WTC11 (cell line): Measurements from ENCODE around the gene TBC1D20. TPM values are rescaled to one million over a fixed set of nuclear protein-coding genes. Genes with fewer than 3 reads are reported as not detected.

Experiments
- ATAC-seq: fragments of 200-7000 bp; cut with Tn5 transposase; 2 replicates; pipeline ENCODE4 v1.10.0; 2021; ENCODE audit warnings: mild to moderate bottlenecking, moderate library complexity
- CTCF ChIA-PET: fragments of 300-600 bp; sonication (Branson Sonifier 250); formaldehyde crosslinking; loops from one replicate; lab custom pipeline; 2021; ENCODE audit warnings: antibody characterized with exemption; lab: Charles Lee
- POLR2A ChIA-PET: fragments of 350-600 bp; sonication (Branson Sonifier 250); formaldehyde crosslinking; loops from one replicate; lab custom pipeline; 2021; ENCODE audit warnings: antibody characterized with exemption; lab: Charles Lee
- DNase-seq: peaks from one replicate; pipeline ENCODE4 v3.0.0; 2021; ENCODE audit warnings: low spot score
- H3K27ac Mint-ChIP-seq: 2 replicates; pipeline ENCODE4 v1.8.0; 2021; ENCODE audit warnings: mixed read lengths
- H3K27me3 Mint-ChIP-seq: 2 replicates; pipeline ENCODE4 v1.8.0; 2021; ENCODE audit warnings: low read depth, mild to moderate bottlenecking, moderate library complexity, mixed read lengths
- H3K36me3 Mint-ChIP-seq: 2 replicates; pipeline ENCODE4 v1.8.0; 2021; ENCODE audit warnings: mixed read lengths
- H3K4me1 Mint-ChIP-seq: 2 replicates; pipeline ENCODE4 v1.8.0; 2022; ENCODE audit warnings: mixed read lengths
- H3K4me3 Mint-ChIP-seq: 2 replicates; pipeline ENCODE4 v1.8.0; 2021; ENCODE audit warnings: mild to moderate bottlenecking, moderate library complexity, mixed read lengths
- H3K9me3 Mint-ChIP-seq: 2 replicates; pipeline ENCODE4 v1.8.0; 2021; ENCODE audit warnings: mixed read lengths
- EMX1 ChIP-seq: fragments of 250-450 bp; sonication (Bioruptor Pico); IDR thresholded peaks from 2 replicates; pipeline ENCODE4 v1.8.0; 2021; ENCODE audit warnings: mild to moderate bottlenecking
- GTF2I ChIP-seq: fragments of 250-450 bp; sonication (Bioruptor Pico); conservative IDR thresholded peaks from 2 replicates; pipeline ENCODE4 v1.4.0; 2021; ENCODE audit warnings: mild to moderate bottlenecking
- MXD4 ChIP-seq: fragments of 250-450 bp; sonication (Bioruptor Pico); IDR thresholded peaks from 2 replicates; pipeline ENCODE4 v1.8.0; 2021; ENCODE audit warnings: mild to moderate bottlenecking, moderate library complexity, borderline replicate concordance
- NFATC4 ChIP-seq: fragments of 250-450 bp; sonication (Bioruptor Pico); IDR thresholded peaks from 2 replicates; pipeline ENCODE4 v1.9.0; 2021; ENCODE audit warnings: mild to moderate bottlenecking
- NR2C2 ChIP-seq: sonication (generic); formaldehyde crosslinking; IDR thresholded peaks from 2 replicates; pipeline ENCODE4 v1.8.0; 2022; ENCODE audit warnings: mild to moderate bottlenecking, missing genetic modification reagents
- RELA ChIP-seq: sonication (generic); formaldehyde crosslinking; IDR thresholded peaks from 2 replicates; pipeline ENCODE4 v1.8.1; 2022; ENCODE audit warnings: missing genetic modification reagents, mild to moderate bottlenecking, borderline replicate concordance
- SP1 ChIP-seq: sonication (generic); formaldehyde crosslinking; conservative IDR thresholded peaks from 2 replicates; pipeline ENCODE4 v1.8.1; 2022; ENCODE audit warnings: missing genetic modification reagents
- TEAD4 ChIP-seq: sonication (generic); formaldehyde crosslinking; IDR thresholded peaks from 2 replicates; pipeline ENCODE4 v1.8.0; 2022; ENCODE audit warnings: mild to moderate bottlenecking, missing genetic modification reagents
- ZNF396 ChIP-seq: fragments of 250-450 bp; sonication (Bioruptor Pico); IDR thresholded peaks from 2 replicates; pipeline ENCODE4 v1.8.0; 2021; ENCODE audit warnings: mild to moderate bottlenecking, moderate library complexity, borderline replicate concordance
- ZNF423 ChIP-seq: fragments of 250-450 bp; sonication (Bioruptor Pico); IDR thresholded peaks from 2 replicates; pipeline ENCODE4 v2.1.2; 2022; ENCODE audit warnings: mild to moderate bottlenecking, moderate library complexity
- total RNA-seq: library from RNA; stranded (reverse); gene quantifications from 3 replicates; pipeline ENCODE4 v1.2.3, GENCODE V29; 2021
- TF ChIP-seq, protein P1 (sequence below): sonication (generic); formaldehyde crosslinking; IDR thresholded peaks from 2 replicates; pipeline ENCODE4 v1.8.1; 2023; ENCODE audit warnings: mild to moderate bottlenecking, missing genetic modification reagents, moderate library complexity
- TF ChIP-seq, protein P2 (sequence below): sonication (generic); formaldehyde crosslinking; IDR thresholded peaks from 2 replicates; pipeline ENCODE4 v1.8.1; 2022; ENCODE audit warnings: mild to moderate bottlenecking, missing genetic modification reagents, moderate library complexity, borderline replicate concordance
- TF ChIP-seq, protein P3 (sequence below): sonication (generic); formaldehyde crosslinking; IDR thresholded peaks from 2 replicates; pipeline ENCODE4 v1.8.0; 2023; ENCODE audit warnings: missing genetic modification reagents, mild to moderate bottlenecking, borderline replicate concordance
- TF ChIP-seq, protein P4 (sequence below): sonication (generic); formaldehyde crosslinking; IDR thresholded peaks from 2 replicates; pipeline ENCODE4 v1.8.0; 2022; ENCODE audit warnings: mild to moderate bottlenecking, missing genetic modification reagents
- TF ChIP-seq, protein P5 (sequence below): fragments of 250-450 bp; sonication (Bioruptor Pico); conservative IDR thresholded peaks from 2 replicates; pipeline ENCODE4 v1.9.0; 2021; ENCODE audit warnings: mild to moderate bottlenecking

TBC1D20 gene
- total RNA-seq, 1 experiment from 2014 or later: 14.6 TPM

DNA sequence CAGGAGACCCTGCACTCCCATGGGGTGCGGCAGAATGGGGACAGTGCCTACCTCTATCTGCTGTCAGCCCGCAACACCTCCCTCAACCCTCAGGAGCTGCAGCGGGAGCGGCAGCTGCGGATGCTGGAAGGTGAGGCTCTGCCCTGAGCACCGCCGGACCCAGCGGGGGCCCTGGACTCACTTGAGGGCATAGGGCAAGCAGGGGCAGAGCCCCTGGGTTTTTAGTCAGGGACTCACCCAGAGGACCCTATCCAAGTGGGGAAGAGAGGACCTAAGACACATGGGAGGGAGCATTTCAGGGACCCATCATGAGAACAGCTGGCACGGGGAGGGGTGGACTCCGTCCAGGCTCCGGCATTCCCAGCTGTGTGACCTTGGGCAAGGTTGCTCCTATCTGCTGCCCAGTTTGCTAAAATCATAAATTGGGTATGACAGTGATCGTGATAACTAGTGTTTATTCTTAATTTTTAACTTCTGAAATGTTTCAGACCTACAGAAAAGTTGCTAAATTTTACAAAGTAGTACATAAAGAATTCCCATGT lies 44.5 kb downstream of the TBC1D20 start:
- TF ChIP-seq, protein P1, sequence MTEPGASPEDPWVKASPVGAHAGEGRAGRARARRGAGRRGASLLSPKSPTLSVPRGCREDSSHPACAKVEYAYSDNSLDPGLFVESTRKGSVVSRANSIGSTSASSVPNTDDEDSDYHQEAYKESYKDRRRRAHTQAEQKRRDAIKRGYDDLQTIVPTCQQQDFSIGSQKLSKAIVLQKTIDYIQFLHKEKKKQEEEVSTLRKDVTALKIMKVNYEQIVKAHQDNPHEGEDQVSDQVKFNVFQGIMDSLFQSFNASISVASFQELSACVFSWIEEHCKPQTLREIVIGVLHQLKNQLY (CRISPR knock-in tag): no peak
- ATAC-seq (no peak), DNase-seq (no peak)
- no peaks in the 10 kb centered on the region for H3K27me3 Mint-ChIP-seq
- ChIA-PET CTCF (no interaction called here), POLR2A (interaction anchor here (0.6 kb wide), 1 partner anchor 80 kb away, joined by 3 read pairs; no protein-coding TSS in a partner anchor)
- no peaks in the 10 kb centered on the region for H3K9me3 Mint-ChIP-seq
- peaks cover 44% of the 10 kb centered on the region for H3K36me3 Mint-ChIP-seq
- no peak overlapping the region for H3K27ac Mint-ChIP-seq
- H3K4me3 Mint-ChIP-seq: no peak overlapping the region
- no peaks in the 10 kb centered on the region; the same call in 1 of the 2 replicates for H3K4me1 Mint-ChIP-seq

GRCh38 chr20:416950-417800 lies 45.2 kb downstream of the TBC1D20 start:
- CTCF ChIA-PET: no interaction called here
- POLR2A ChIA-PET: no interaction called here

DNA sequence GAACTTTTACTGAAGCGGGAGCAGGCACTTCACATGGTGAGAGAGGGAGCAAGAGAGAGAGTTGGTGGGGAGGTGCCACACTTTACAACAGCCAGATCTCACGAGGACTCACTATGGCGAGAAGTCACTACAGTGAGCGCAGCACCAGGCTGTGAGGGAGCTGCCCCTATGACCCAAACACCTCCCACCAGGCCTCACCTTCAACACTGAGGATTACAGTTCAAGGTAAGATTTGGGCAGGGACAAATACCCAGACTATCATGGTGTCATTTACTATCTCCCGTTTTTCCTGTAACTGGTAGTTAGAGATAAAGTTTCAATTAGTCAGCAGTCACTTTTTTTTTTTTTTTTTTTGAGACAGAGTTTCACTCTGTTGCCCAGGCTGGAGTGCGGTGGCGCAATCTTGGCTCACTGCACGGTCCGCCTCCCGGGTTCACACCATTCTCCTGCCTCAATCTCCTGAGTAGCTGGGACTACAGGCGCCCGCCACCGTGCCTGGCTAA lies 46.5 kb downstream of the TBC1D20 start:
- peaks cover 46% of the 10 kb centered on the region for H3K36me3 Mint-ChIP-seq
- no peak for TF ChIP-seq RELA (CRISPR knock-in tag)
- TF ChIP-seq, protein P2, sequence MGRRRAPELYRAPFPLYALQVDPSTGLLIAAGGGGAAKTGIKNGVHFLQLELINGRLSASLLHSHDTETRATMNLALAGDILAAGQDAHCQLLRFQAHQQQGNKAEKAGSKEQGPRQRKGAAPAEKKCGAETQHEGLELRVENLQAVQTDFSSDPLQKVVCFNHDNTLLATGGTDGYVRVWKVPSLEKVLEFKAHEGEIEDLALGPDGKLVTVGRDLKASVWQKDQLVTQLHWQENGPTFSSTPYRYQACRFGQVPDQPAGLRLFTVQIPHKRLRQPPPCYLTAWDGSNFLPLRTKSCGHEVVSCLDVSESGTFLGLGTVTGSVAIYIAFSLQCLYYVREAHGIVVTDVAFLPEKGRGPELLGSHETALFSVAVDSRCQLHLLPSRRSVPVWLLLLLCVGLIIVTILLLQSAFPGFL: 0 out of 2 replicates have a peak, but pooled peaks have one; percentile 43
- ChIA-PET CTCF (no interaction called here), POLR2A (no interaction called here)
- DNase-seq (no peak), ATAC-seq (no peak)
- peaks cover 11% of the 10 kb centered on the region for H3K9me3 Mint-ChIP-seq
- H3K27me3 Mint-ChIP-seq: no peaks in the 10 kb centered on the region
- H3K27ac Mint-ChIP-seq: no peak overlapping the region
- no peaks in the 10 kb centered on the region; the same call in 1 of the 2 replicates for H3K4me1 Mint-ChIP-seq
- H3K4me3 Mint-ChIP-seq: no peak overlapping the region

More at GRCh38 chr20:416950-417800, 45.2 kb downstream of the TBC1D20 start:
- peaks cover 4% of the 10 kb centered on the region for H3K9me3 Mint-ChIP-seq
- peaks cover 45% of the 10 kb centered on the region for H3K36me3 Mint-ChIP-seq
- H3K4me1 Mint-ChIP-seq: no peaks in the 10 kb centered on the region; the same call in 1 of the 2 replicates
- TF ChIP-seq NR2C2 (CRISPR knock-in tag) (no peak), NFATC4 (CRISPR knock-in tag) (no peak), MXD4 (no peak), EMX1 (CRISPR knock-in tag) (no peak)
- TF ChIP-seq, all 79 proteins: peak for 0
- no peaks in the 10 kb centered on the region for H3K27me3 Mint-ChIP-seq
- H3K4me3 Mint-ChIP-seq: no peak overlapping the region
- ATAC-seq (no peak), DNase-seq (no peak)
- H3K27ac Mint-ChIP-seq: no peak overlapping the region

GRCh38 chr20:414161-414560 lies 48.2 kb downstream of the TBC1D20 start:
- DNase-seq (no peak), ATAC-seq (no peak)
- ChIA-PET CTCF (interaction anchor here (1.0 kb wide), 1 partner anchor 17 kb away, joined by 4 read pairs; no protein-coding TSS in a partner anchor), POLR2A (no interaction called here)
- Mint-ChIP-seq H3K4me3 (no peak overlapping the region), H3K27me3 (no peaks in the 10 kb centered on the region), H3K4me1 (peaks cover 8% of the 10 kb centered on the region), H3K27ac (no peak overlapping the region), H3K36me3 (peaks cover 52% of the 10 kb centered on the region), H3K9me3 (peaks cover 11% of the 10 kb centered on the region)
- TF ChIP-seq, protein P3, sequence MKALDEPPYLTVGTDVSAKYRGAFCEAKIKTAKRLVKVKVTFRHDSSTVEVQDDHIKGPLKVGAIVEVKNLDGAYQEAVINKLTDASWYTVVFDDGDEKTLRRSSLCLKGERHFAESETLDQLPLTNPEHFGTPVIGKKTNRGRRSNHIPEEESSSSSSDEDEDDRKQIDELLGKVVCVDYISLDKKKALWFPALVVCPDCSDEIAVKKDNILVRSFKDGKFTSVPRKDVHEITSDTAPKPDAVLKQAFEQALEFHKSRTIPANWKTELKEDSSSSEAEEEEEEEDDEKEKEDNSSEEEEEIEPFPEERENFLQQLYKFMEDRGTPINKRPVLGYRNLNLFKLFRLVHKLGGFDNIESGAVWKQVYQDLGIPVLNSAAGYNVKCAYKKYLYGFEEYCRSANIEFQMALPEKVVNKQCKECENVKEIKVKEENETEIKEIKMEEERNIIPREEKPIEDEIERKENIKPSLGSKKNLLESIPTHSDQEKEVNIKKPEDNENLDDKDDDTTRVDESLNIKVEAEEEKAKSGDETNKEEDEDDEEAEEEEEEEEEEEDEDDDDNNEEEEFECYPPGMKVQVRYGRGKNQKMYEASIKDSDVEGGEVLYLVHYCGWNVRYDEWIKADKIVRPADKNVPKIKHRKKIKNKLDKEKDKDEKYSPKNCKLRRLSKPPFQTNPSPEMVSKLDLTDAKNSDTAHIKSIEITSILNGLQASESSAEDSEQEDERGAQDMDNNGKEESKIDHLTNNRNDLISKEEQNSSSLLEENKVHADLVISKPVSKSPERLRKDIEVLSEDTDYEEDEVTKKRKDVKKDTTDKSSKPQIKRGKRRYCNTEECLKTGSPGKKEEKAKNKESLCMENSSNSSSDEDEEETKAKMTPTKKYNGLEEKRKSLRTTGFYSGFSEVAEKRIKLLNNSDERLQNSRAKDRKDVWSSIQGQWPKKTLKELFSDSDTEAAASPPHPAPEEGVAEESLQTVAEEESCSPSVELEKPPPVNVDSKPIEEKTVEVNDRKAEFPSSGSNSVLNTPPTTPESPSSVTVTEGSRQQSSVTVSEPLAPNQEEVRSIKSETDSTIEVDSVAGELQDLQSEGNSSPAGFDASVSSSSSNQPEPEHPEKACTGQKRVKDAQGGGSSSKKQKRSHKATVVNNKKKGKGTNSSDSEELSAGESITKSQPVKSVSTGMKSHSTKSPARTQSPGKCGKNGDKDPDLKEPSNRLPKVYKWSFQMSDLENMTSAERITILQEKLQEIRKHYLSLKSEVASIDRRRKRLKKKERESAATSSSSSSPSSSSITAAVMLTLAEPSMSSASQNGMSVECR: no peak
- TF ChIP-seq, protein P4, sequence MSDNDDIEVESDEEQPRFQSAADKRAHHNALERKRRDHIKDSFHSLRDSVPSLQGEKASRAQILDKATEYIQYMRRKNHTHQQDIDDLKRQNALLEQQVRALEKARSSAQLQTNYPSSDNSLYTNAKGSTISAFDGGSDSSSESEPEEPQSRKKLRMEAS (CRISPR knock-in tag): no peak
- TF ChIP-seq TEAD4 (CRISPR knock-in tag) (no peak), SP1 (CRISPR knock-in tag) (no peak), ZNF423 (CRISPR knock-in tag) (no peak), ZNF396 (no peak), GTF2I (CRISPR knock-in tag) (no peak)
- TF ChIP-seq, protein P5, sequence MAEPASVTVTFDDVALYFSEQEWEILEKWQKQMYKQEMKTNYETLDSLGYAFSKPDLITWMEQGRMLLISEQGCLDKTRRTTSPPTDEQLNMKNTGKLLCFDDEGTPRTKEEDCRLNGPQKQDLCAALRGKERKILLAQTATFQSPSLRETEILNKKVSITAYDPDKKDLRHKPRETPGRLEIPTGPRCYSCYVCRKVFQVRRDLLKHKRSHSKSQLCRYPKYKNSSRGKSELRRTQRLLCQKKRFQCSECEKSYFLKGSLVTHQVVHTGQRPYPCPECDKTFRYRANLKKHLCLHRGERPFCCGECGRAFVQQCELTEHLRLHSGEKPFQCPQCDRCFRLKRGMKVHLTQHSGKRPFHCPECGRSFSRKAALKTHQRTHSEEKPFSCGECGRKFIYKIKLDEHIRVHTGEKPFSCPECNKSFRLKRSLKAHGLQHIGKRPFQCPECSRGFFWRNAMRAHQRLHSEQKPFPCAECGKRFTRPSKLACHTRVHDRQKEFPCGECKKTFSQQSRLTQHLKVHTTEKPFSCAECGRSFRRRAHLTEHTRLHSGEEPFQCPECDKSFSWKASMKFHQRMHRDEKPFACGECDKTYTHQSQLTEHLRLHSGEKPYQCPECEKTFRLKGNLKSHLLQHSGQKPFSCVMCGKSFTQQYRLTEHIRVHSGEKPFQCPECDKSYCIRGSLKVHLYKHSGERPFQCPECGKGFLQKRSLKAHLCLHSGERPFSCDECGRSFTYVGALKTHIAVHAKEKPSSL: no peak
- TF ChIP-seq, protein P2: no peak
